Astrocyte of the spinal cord (primary cell): ENCODE results near the gene C10orf71.
A peak's percentile ranks its signal among the peaks of the same experiment; 100 is the strongest.

ENCODE experiments used
- DNase-seq: peaks from one replicate; pipeline ENCODE4 v3.0.0; 2011; ENCODE audit warnings: low read depth, low spot score
- H3K4me3 ChIP-seq: 2 replicates; pipeline ENCODE4 v1.5.1; 2011; ENCODE audit warnings: low read depth, mild to moderate bottlenecking, low read length, moderate library complexity
- CTCF ChIP-seq: IDR thresholded peaks from 2 replicates; pipeline ENCODE4 v1.5.1; 2012; ENCODE audit warnings: low read depth, mild to moderate bottlenecking, low read length, inconsistent platforms
- in situ Hi-C: cut with HindIII; loops from 2 replicates; pipeline ENCODE4 v1.10.0; 2017; ENCODE audit warnings: low sequenced_read_pairs

The C10orf71 gene

GRCh38 chr10:49355221-49355620, 56.3 kb downstream of the C10orf71 start:
- in situ Hi-C loops: no loop called here
- no peak overlapping the region for H3K4me3 ChIP-seq
- no peak for TF ChIP-seq CTCF
- no peak for DNase-seq

GRCh38 chr10:49356181-49356580, 57.2 kb downstream of the C10orf71 start:
- no peak for TF ChIP-seq CTCF
- DNase-seq: no peak
- no peak overlapping the region for H3K4me3 ChIP-seq
- in situ Hi-C loops: no loop called here

- no peak for DNase-seq
- in situ Hi-C loops: no loop called here
Observed at GRCh38 chr10:49356944-49357343, 58.0 kb downstream of the C10orf71 start.

GRCh38 chr10:49357910-49358309, 58.9 kb downstream of the C10orf71 start:
- no peak for TF ChIP-seq CTCF
- no peak overlapping the region for H3K4me3 ChIP-seq
- in situ Hi-C loops: no loop called here
- DNase-seq: no peak

More at GRCh38 chr10:49356944-49357343, 58.0 kb downstream of the C10orf71 start:
- TF ChIP-seq CTCF: no peak
- no peak overlapping the region for H3K4me3 ChIP-seq

GRCh38 chr10:49359349-49360270, 60.6 kb downstream of the C10orf71 start:
- peak; percentile 64 for DNase-seq
- no peak for TF ChIP-seq CTCF
- in situ Hi-C loops: no loop called here
- H3K4me3 ChIP-seq: no peak overlapping the region

GRCh38 chr10:49360271-49361177, 61.6 kb downstream of the C10orf71 start:
- in situ Hi-C loops: no loop called here
- H3K4me3 ChIP-seq: no peak overlapping the region
- no peak for TF ChIP-seq CTCF
- DNase-seq: no peak
